H1 (cell line): ENCODE results near the gene HMCN1. TPM values are rescaled to one million over a fixed set of nuclear protein-coding genes. Genes with fewer than 3 reads are reported as not detected.
"Not testable (repeated sequence)": the region's sequence is repeated elsewhere in the genome, so short reads cannot be mapped to it uniquely, and the experiment has no call there.

ENCODE experiments used
- CTCF ChIA-PET: fragments of 300-600 bp; sonication (Branson Sonifier 250); formaldehyde crosslinking; loops from one replicate; lab custom pipeline; 2021; ENCODE audit not compliant: partially characterized antibody; lab: Charles Lee
- POLR2A ChIA-PET: fragments of 300-600 bp; sonication (Branson Sonifier 250); formaldehyde crosslinking; loops from one replicate; lab custom pipeline; 2021; ENCODE audit warnings: inconsistent platforms; ENCODE audit not compliant: partially characterized antibody; lab: Charles Lee
- DNase-seq, 2 experiments: peaks; one replicate each; pipeline versions ENCODE4 v3.0.0 to v3.0.0-alpha.2; 2010 to 2022; ENCODE audit warnings: low spot score in 2 of 2, low read depth in 1 of 2, mixed read lengths in 1 of 2
- FAIRE-seq: peaks from 2 replicates; lab custom pipeline; 2011; peaks lifted over from hg19 to GRCh38; lab: Jason Lieb, UNC
- H2AFZ ChIP-seq: 2 replicates; pipeline ENCODE4 v1.8.1; 2012; ENCODE audit warnings: low read length, inconsistent platforms
- H2AK5ac ChIP-seq: 2 replicates; pipeline ENCODE4 v1.6.1; 2013; ENCODE audit warnings: low read depth, low read length
- H2BK120ac ChIP-seq: replicated peaks from 2 replicates; pipeline ENCODE3; 2013; ENCODE audit warnings: low read depth, low read length, inconsistent platforms
- H2BK12ac ChIP-seq: 2 replicates; pipeline ENCODE4 v1.6.1; 2013; ENCODE audit warnings: low read depth, low read length
- H2BK15ac ChIP-seq: 2 replicates; pipeline ENCODE4 v1.6.1; 2013; ENCODE audit warnings: low read length
- H2BK20ac ChIP-seq: 2 replicates; pipeline ENCODE4 v1.6.1; 2013; ENCODE audit warnings: low read length
- H2BK5ac ChIP-seq: 2 replicates; pipeline ENCODE4 v1.6.1; 2013; ENCODE audit warnings: low read depth, low read length
- H3K14ac ChIP-seq: 2 replicates; pipeline ENCODE4 v1.6.1; 2013; ENCODE audit warnings: inconsistent platforms; ENCODE audit not compliant: insufficient read length
- H3K18ac ChIP-seq: 2 replicates; pipeline ENCODE4 v1.6.1; 2013; ENCODE audit warnings: low read length; ENCODE audit errors: extremely low read depth
- H3K23ac ChIP-seq: 2 replicates; pipeline ENCODE4 v1.6.1; 2013; ENCODE audit warnings: inconsistent platforms; ENCODE audit not compliant: insufficient read length
- H3K23me2 ChIP-seq: 2 replicates; pipeline ENCODE4 v1.6.1; 2013; ENCODE audit warnings: low read depth, low read length
- H3K27ac ChIP-seq: 2 replicates; pipeline ENCODE4 v1.6.1; 2011; ENCODE audit warnings: low read depth, low read length, inconsistent platforms
- H3K27me3 ChIP-seq, 4 experiments: replicated peaks in 1 of 4; 1 replicate in 1 of 4; 2 replicates in 3 of 4; pipeline versions ENCODE4 v1.6.1 to v1.8.1; 2011 to 2013; ENCODE audit warnings: low read length in 3 of 4, mild to moderate bottlenecking in 3 of 4, inconsistent platforms in 2 of 4, mixed read lengths in 2 of 4, moderate library complexity in 1 of 4; ENCODE audit not compliant: control insufficient read depth in 3 of 4, insufficient read depth in 3 of 4; ENCODE audit errors: extremely low read depth in 1 of 4
- H3K36me3 ChIP-seq, 4 experiments: 2 replicates each; pipeline versions ENCODE4 v1.6.1 to v1.8.1; 2011 to 2013; ENCODE audit warnings: mild to moderate bottlenecking in 4 of 4, low read length in 3 of 4, moderate library complexity in 2 of 4, control low read depth in 1 of 4, inconsistent platforms in 1 of 4; ENCODE audit not compliant: insufficient read depth in 4 of 4, control insufficient read depth in 2 of 4
- H3K4ac ChIP-seq: replicated peaks from 2 replicates; pipeline ENCODE3; 2013; ENCODE audit warnings: low read length, low read depth, mixed read lengths, inconsistent platforms; ENCODE audit not compliant: insufficient read length
- H3K4me1 ChIP-seq, 4 experiments: replicated peaks in 1 of 4; 1 replicate in 1 of 4; 2 replicates in 3 of 4; pipeline versions ENCODE4 v1.6.1 to v1.8.1; 2011 to 2013; ENCODE audit warnings: low read length in 3 of 4, inconsistent platforms in 2 of 4, mixed read lengths in 1 of 4; ENCODE audit not compliant: insufficient read depth in 4 of 4, control insufficient read depth in 3 of 4
- H3K4me2 ChIP-seq, 2 experiments: 2 replicates each; pipeline versions ENCODE4 v1.6.1 to v1.8.1; 2011 to 2013; ENCODE audit warnings: low read depth in 2 of 2, low read length in 2 of 2, control low read depth in 1 of 2, inconsistent platforms in 1 of 2, mild to moderate bottlenecking in 1 of 2; ENCODE audit not compliant: insufficient read depth in 1 of 2
- H3K4me3 ChIP-seq, 4 experiments: fragments of 200-600, 300-600 bp in 1 of 4; sonication (generic), shearing (Covaris generic), sonication (Bioruptor Twin) in 1 of 4; 2 replicates each; pipeline versions ENCODE4 v1.5.1 to v1.8.1; 2011 to 2016; ENCODE audit warnings: low read length in 4 of 4, low read depth in 3 of 4, control low read depth in 2 of 4, inconsistent platforms in 2 of 4, mild to moderate bottlenecking in 2 of 4, mixed read lengths in 1 of 4, moderate library complexity in 1 of 4; ENCODE audit not compliant: insufficient read depth in 2 of 4; ENCODE audit errors: extremely low read depth in 1 of 4
- H3K56ac ChIP-seq: replicated peaks from 2 replicates; pipeline ENCODE3; 2013; ENCODE audit warnings: low read depth, mild to moderate bottlenecking, mixed read lengths, low read length, inconsistent platforms; ENCODE audit not compliant: insufficient read length
- H3K79me1 ChIP-seq: 2 replicates; pipeline ENCODE4 v1.6.1; 2013; ENCODE audit warnings: low read depth, low read length, control low read depth
- H3K79me2 ChIP-seq, 2 experiments: 2 replicates each; pipeline versions ENCODE4 v1.6.1 to v1.8.1; 2012 to 2013; ENCODE audit warnings: low read length in 2 of 2, mild to moderate bottlenecking in 2 of 2, inconsistent platforms in 1 of 2; ENCODE audit not compliant: insufficient read depth in 2 of 2, control insufficient read depth in 1 of 2
- H3K9ac ChIP-seq, 4 experiments: replicated peaks in 1 of 4; 1 replicate in 1 of 4; 2 replicates in 3 of 4; pipeline versions ENCODE4 v1.6.1 to v1.8.1; 2011 to 2013; ENCODE audit warnings: low read depth in 3 of 4, low read length in 3 of 4, control low read depth in 2 of 4, mild to moderate bottlenecking in 2 of 4, moderate library complexity in 2 of 4, inconsistent platforms in 1 of 4; ENCODE audit errors: extremely low read depth in 1 of 4
- H3K9me3 ChIP-seq, 2 experiments: 2 replicates each; pipeline versions ENCODE4 v1.6.1 to v1.8.1; 2012 to 2013; ENCODE audit warnings: mild to moderate bottlenecking in 2 of 2, moderate library complexity in 2 of 2, control low read depth in 1 of 2, inconsistent platforms in 1 of 2, low read depth in 1 of 2, low read length in 1 of 2, mixed read lengths in 1 of 2; ENCODE audit not compliant: insufficient read depth in 2 of 2
- H4K20me1 ChIP-seq, 2 experiments: replicated peaks in 1 of 2; 2 replicates each; pipeline versions ENCODE3 to v1.8.1; 2011 to 2013; ENCODE audit warnings: inconsistent platforms in 2 of 2, low read length in 2 of 2, mild to moderate bottlenecking in 1 of 2; ENCODE audit not compliant: insufficient read depth in 2 of 2, control insufficient read depth in 1 of 2
- H4K5ac ChIP-seq: 2 replicates; pipeline ENCODE4 v1.6.1; 2013; ENCODE audit warnings: low read length, low read depth, mixed read lengths, inconsistent platforms; ENCODE audit not compliant: insufficient read length
- H4K8ac ChIP-seq: 2 replicates; pipeline ENCODE4 v1.8.0; 2013; ENCODE audit warnings: mild to moderate bottlenecking, moderate library complexity, low read length, inconsistent platforms; ENCODE audit not compliant: insufficient read depth; ENCODE audit errors: extremely low read depth
- H4K91ac ChIP-seq: replicated peaks from 2 replicates; pipeline ENCODE3; 2013; ENCODE audit warnings: low read length, mixed read lengths, inconsistent platforms; ENCODE audit not compliant: insufficient read length
- WGBS, 2 experiments: shearing (Covaris generic) in 1 of 2; methylation state at CpG; one replicate each; pipeline versions ENCODE4 v1.1.6 to v1.1.7; 2013 to 2015; ENCODE audit warnings: low lambda C conversion rate in 2 of 2, mixed read lengths in 2 of 2, inconsistent platforms in 1 of 2, low coverage in 1 of 2, missing lambda C conversion rate in 1 of 2; ENCODE audit not compliant: insufficient replicate concordance in 2 of 2, insufficient coverage in 1 of 2, insufficient read length in 1 of 2; ENCODE audit errors: extremely low coverage in 1 of 2, missing lambda C conversion rate in 1 of 2; 5-methylcytosine and 5-hydroxymethylcytosine counted together
- polyA plus RNA-seq, 7 experiments: library from polyadenylated mRNA; depleted of rRNA in 3 of 7; stranded (reverse) in 5 of 7; unstranded in 2 of 7; fragments of >200 nt in 5 of 7; fragments of 200-250 nt in 2 of 7; gene quantifications; 1 replicate in 5 of 7; 2 replicates in 1 of 7; 4 replicates in 1 of 7; pipeline versions ENCODE4 v1.2.1 to v1.2.3, GENCODE V29; 2011 to 2013; ENCODE audit warnings: missing spikeins in 2 of 7, mixed read lengths in 2 of 7
- total RNA-seq: library from RNA; stranded (reverse); fragmentation: NEBNext Ultra II Directional; extraction: Animal tissue kit (Norgen Biotek cat#: 25700); gene quantifications from 2 replicates; pipeline ENCODE4 v1.2.1, GENCODE V29; 2021

Gene HMCN1
- total and polyA plus RNA-seq, 2 of the 8 experiments (the other 6 are each of a cell fraction or from before 2014, with no cell fraction given) = 13.8 to 14.6 TPM

- H3K9ac ChIP-seq, H2BK5ac ChIP-seq, H3K79me2 ChIP-seq, POLR2A ChIA-PET, H3K4me2 ChIP-seq, H3K56ac ChIP-seq, H2BK20ac ChIP-seq, H4K8ac ChIP-seq, H4K91ac ChIP-seq, H3K27me3 ChIP-seq, H3K9me3 ChIP-seq, H2AK5ac ChIP-seq, H3K18ac ChIP-seq, H3K27ac ChIP-seq, H2AFZ ChIP-seq, H4K20me1 ChIP-seq, H3K79me1 ChIP-seq, FAIRE-seq, DNase-seq, H3K14ac ChIP-seq, H2BK15ac ChIP-seq, H3K4me3 ChIP-seq, H3K4me1 ChIP-seq, H3K4ac ChIP-seq, H3K23ac ChIP-seq, H3K36me3 ChIP-seq, H2BK12ac ChIP-seq, H2BK120ac ChIP-seq, H3K23me2 ChIP-seq, H4K5ac ChIP-seq: not testable (repeated sequence)
- whole genome bisulfite sequencing, 2 experiments = 92% methylated on average over 6 of the region's 6 CpGs; no CpG with 5 or more reads in 1 of the 2 experiments
- CTCF ChIA-PET = interaction anchor here (0.7 to 2.1 kb wide), 2 partner anchors 9 to 466 kb away, joined by 3 to 5 read pairs; no protein-coding TSS in a partner anchor
These were observed 452.1 kb downstream of the HMCN1 start for GRCh38 chr1:186186251-186186650.
